Stimulated activated CD4-positive, alpha-beta T cell treated with anti-CD3 and anti-CD28 coated beads, TNF-alpha, amount 100 ng/mL, for 4 hours (primary cell): ENCODE measurements around the gene SMCO3.
A peak's percentile ranks its signal among the peaks of the same experiment; 100 is the strongest.
"Not testable (repeated sequence)": the region's sequence is repeated elsewhere in the genome, so short reads cannot be mapped to it uniquely, and the experiment has no call there.

Source experiments
- DNase-seq, 3 experiments: peaks; one replicate each; pipeline ENCODE4 v3.0.0-alpha.2; 2020; ENCODE audit warnings: low read depth in 3 of 3

Gene SMCO3

DNA sequence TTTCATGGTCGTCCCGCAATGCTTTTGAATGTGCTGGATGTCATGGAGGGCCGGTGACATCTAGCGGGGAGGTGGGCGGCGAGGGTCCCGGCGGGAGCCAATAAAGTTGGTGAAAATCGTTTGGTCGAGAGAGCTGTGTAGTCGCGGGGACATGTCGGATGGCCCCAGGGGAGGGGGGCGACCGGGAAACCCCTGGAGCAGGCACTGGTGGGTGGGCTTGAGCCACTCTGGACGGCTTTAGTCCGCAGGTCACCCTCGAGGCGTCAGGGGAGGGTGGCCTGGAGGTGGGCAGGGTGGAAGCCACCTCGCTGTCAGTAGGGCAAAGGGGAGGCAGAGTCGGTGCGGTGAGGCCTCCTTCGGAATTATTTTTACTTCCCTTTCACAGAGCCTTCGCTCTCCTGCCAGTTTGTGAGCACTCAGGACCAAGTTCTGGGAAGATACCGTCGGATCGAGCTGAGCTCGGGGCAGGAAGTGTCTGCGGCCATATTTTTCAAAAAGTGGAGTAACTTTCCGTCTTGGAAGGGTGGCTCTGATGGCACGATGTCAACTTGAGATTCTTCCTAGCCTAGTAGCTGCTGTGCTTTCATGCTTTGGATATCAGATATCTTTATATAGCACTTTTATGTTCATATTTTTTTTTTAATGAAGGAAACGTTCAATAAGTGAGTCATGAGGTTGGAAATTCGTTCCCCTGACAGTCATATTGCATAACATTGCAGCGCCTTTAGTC is 38.9 kb downstream of the SMCO3 start:
- peak in 2 of 3 experiments; percentile 4 to 7 for DNase-seq

DNA sequence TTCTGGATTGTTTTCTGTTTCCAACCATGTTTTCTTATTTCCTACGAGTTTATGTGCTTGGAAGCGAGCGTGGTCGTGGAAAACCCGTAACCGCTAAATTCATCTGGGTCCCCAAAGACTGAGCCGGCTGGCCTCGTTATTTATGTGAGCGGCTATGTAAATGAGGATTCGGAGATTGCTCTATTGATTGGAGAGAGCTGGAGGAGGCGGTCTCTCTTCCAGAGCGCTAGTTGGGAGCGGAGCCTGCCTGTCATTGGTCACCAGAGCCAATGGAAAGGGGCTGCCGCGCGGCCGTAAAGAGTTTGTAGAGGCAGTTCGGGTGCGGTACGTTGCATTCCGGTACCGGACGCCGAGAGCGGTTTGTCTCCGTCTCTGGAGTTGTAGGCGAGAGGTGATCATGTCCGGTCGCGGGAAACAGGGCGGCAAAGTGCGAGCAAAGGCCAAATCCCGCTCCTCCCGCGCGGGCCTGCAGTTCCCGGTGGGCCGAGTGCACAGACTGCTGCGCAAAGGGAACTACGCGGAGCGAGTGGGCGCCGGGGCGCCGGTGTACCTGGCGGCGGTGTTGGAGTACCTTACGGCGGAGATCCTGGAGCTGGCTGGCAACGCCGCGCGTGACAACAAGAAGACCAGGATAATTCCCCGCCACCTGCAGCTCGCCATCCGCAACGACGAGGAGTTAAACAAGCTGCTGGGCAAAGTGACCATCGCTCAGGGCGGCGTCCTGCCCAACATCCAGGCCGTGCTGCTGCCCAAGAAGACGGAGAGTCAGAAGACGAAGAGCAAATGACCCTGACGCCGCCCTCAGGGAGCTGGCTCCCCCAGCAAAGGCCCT is 39.7 kb downstream of the SMCO3 start:
- peak; percentile 58 to 79 (median 75) for DNase-seq

DNA sequence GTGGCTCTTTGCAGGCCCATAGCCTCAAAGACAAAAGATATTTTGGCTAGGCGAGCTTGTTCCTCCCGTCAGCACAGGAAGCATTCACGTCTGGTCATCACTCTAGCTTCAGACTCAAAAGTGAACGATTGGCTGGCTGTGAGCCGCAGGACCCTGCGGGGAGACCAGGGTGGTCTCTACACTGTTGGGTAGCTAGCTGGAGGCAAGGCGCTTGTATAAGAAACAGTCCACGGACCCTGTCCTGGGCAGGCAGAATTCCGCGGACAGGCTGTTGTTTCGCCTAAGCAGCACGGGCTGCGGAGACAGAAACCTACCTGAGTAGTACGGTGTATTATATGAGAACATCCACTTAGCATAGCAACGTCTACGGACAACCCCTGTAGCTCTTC is 40.3 kb downstream of the SMCO3 start:
- no peak for DNase-seq

DNA sequence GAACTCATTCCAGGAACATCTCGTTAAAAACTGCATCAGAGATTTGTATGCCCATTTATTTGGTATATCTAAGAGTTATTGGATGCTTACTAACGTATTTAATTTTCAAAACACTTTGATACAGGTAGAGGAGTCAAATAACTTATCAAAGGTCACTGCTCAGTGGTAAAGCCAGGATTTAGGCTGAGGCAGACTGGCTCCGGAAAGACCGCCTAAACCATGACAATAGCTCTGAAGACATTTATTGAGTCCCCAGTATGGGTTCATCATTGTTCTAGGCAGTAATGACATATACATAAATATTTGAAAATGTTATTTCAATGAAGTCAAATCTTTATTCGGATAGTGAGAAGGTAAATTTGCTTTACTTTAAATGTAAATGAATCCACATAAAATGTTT is 41.0 kb downstream of the SMCO3 start:
- DNase-seq, result no peak

DNA sequence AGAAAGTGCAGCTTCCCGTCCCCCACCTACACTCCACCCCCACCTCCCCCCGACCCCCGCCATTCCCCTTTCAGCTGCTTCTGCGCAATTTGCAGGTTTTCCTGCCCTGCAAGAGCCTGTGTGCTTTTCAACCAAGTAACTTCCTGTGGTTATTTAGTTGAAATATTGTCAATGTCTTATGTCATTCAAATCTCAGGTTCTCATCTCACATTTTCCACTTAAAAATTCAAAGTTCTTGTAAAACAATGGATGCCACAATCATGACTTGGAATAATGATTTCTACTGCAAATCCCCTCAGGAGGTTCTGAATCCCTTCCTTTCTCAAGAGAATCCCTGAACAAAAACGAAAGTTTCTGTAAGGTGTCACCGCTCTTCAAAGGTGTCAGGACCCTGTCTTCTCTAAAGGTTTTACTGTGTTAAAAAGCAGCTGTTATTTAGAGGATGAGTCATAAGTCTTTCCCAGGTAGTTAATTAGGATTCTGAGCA is 42.3 kb downstream of the SMCO3 start:
- DNase-seq, result peak in 2 of 3 experiments; percentile 21 to 24

DNA sequence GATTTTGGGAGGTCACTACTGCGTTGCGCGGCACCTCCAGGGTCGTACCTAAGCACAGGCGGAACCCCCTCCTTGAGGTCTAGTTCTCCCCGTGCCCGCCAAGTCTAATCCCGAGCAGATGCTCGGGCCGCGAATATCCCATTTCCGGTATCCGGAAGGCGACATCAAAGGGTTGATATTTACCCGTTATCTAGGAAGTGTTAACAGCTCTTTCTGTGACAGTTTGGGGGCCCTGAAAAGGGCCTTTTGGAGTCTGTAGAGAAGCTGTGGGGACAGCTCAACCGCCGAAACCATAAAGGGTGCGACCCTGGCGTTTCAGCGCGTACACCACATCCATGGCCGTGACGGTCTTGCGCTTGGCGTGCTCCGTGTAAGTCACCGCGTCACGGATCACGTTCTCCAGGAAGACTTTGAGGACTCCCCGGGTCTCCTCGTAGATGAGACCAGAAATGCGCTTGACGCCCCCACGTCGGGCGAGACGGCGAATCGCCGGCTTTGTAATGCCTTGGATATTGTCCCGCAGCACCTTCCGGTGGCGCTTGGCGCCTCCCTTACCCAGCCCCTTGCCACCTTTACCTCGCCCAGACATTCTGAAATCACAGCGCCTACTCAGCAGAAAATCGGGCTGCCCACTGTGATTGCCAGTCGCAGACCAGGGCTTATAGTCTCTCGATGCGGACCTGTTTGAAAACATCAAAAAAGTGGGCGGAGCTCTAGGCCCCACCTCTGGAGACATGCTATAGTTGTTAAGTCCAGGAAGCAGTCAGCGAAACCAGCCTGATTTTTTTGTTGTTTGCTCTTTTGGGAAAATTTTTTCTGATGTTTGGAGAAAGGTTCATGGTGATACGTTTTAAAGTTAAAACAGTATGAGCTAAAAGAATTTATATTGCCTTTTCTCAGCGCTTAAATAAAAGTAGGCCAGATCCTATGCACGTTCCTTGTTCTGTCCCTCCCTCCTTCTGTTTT is 43.2 kb downstream of the SMCO3 start:
- DNase-seq, result peak; percentile 71 to 90 (median 89)

DNA sequence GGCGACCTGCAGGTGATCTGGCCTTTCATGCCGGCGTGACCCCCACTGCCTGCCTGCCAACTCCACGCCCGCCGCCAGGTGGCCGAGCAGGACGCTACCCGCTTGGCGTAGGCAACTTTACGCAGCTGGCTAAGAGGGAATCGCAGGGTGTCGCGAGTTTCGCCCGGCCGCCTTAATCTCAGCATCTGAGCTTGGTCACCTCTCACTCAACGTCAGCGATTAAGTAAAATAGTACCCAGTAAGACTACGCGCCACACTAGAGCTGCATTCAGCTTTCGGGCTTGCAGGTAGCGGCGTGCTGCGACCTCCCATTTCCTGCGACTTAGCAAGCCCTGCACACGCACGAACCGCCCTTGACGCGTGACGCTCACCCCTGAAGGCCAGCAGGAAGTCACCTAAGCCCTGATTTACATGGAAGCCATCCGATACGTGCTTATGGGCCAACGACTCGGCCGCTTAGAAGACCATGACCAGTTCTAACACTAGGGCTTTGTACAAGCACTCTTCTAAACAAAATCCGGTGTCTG is 44.0 kb downstream of the SMCO3 start:
- DNase-seq, result peak; percentile 72 to 77 (median 74)

DNA sequence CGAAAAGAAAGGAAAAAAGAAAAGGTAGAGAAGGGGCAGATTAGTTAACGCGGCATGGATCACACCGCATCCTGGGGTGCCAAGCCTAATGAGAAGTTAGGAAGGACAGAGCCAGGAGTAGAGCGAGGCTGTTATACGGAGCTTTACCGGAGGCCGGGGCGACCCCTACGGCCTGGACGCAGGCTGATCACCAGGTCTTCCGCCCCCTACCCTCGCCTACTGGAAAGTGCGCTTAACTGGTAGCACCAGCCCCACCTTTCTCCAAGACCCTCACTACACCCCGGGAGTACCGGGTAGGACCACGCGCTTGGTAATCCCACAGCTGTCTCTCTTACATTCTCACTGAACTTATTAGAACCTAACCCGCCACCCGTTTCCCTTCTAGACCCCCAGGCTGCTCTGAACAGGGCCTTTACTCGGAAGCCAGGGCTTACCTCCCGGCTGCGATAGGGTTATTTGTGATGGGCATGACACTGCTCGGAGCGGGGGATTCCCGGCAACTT is 44.5 kb downstream of the SMCO3 start:
- DNase-seq, result no peak

DNA sequence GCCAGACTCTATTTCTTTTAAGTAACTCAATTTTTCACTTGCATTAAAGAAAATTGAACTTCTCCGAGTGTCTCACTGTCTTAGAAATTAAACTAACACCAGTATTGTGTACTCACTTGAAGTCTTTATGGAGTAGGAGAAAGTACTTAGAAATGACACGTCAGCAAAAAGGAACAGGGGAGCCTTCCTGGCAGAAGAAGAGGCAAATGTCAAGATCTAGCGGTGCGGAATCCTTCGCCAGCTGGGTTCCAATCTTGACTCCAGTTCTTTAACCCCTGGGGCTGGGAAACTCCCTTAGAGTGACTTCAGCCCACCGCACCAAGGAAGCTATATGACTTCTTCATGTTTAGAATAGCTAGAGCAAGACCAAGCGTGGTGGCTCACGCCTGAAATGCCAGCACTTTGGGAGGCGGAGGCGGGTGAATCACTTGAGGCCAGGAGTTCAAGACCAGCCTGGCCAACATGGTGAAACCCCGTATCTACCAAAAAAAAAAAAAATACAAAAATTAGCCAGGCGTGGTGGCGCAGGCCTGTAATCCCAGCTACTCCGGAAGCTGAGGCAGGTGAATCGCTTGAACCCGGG is 45.1 kb downstream of the SMCO3 start:
- peak in 1 of 3 experiments; percentile 4 for DNase-seq

DNA sequence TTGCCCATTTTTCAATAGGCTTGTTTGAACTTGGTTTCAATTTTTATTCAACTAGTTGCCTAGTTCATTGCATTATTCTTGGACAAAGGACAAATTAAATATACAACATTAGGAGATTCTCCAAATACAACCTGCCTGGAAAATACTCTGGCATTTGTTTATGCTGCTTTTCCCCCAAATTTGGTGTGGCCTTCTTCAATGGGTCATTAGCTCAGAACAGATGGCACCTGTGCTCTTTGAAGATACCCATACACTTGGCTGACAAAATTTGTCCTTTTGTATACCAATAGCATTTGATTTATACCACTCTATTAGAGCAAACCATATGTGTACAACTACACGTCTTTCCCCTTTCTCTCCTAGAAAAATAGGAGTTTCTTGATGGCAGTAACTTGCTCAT is 46.4 kb downstream of the SMCO3 start:
- DNase-seq, result no peak

DNA sequence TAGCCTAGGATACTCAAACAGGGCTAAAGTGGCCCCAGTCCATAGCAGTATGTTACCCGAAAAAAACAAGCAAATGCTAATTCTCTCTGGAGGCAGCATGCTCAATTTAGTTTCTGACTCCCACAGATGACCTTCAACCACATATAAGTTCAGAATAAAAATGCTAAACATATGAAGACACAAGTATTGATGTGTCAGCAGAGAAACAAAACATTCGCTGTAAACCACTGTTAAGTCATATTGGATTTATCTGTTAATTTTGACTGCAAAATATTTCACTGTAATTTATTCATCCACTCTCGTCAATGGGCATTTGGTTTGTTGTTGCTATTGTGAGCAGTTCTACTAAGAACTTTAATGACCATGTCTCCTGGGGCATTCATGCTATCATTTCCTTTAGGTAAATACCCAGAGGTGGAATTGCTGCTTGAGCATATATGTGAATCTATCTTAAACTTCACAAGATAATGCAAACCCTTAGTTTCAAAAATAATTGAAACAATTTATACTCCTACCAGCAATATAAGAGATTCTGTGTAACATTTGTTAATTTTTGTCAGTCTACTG is 47.2 kb downstream of the SMCO3 start:
- DNase-seq, result no peak

DNA sequence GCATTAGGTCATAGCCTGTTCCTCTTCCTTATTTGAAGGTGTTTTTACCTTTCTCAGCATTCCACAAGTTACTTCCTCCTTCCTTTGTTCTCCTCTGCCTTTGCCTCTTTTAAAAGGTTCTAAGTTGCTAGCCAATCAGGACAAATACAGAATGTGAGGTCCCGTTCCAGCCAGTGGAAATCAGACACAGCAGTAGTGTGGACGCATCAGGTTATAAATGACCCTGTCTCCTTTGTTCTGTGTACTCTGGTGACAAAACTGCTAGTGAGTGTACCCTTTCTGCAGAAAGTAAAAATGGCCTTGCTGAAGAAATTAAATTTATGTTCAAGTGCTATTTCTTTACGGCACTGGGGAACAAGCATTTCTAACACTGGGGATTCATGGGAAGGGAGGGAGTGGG is 48.0 kb downstream of the SMCO3 start:
- DNase-seq, result not testable (repeated sequence)

DNA sequence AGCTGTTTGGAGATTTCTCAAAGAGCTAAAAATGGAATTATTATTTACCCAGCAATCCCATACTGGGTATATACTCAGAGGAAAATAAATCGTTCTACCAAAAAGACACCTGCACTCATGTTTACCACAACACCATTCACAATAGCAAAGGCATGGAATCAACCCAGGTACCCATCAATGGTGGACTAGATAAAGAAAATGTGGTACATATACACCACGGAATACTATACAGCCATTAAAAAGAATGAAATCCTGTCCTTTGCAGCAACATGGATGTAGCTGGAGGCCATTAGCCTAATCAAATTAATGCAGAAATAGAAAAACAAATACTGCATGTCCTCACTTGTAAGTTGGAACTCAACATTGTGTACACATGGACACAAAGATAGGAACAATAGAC is 48.6 kb downstream of the SMCO3 start:
- DNase-seq, result no peak

DNA sequence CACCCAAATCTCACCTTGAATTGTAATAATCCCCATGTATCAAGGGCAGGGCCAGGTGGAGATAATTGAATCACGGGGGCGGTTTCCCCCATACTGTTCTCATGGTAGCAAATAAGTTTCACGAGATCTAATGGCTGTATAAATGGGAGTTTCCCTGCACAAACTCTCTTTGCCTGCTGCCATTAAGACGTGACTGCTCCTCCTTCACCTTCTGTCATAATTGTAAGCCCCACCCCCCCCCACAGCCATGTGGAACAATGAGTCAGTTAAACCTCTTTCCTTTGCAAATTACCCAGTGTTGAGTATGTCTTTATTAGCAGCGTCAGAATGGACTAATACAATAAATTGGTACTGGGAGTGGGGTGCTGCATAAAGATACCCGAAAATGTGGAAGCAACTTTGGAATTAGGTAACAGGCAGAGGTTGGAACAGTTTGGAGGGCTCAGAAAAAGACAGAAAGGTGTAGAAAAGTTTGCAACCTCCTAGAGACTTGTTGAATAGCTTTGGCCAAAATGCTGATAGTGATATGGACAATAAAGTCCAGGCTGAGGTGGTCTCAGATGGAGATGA is 54.2 kb downstream of the SMCO3 start:
- not testable (repeated sequence) for DNase-seq

DNA sequence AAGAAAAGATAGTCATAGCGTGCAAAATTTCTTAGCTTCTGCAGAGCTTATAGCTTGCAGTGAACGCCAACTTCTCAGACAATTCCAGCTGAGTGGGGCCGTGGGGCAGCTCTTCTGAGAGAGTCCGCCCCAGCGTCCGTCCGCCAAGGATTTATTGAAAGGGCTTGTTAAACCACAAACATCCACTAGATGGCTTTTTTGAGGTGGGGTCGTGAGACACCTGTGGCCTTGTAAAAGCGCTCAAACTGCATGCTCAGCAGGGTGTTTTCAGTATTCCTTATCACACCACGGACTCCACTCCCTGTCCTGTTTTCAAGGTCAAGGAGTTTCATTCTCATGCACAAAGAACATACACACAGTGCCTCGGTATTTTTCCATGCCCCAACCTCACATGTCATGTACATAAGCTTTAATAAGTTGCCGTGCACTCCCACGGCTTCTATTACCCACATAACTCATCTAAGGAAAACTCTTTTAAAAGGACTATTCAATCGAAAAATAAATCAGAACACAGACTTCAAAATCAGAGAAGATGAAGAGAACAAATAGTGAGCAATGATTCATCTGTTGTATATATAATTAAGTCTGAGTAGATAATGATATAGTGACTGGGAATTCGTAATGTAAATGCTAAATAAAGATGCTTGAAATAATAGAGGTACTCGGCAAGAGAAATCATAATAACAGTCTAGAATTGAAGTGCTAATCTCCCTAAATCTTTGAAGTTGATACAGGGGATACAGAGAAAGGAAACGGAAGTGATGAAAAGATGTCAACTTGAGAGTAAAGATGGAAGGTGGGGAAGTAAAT is 57.4 kb downstream of the SMCO3 start:
- DNase-seq, result no peak
